Testis (tissue), 2 donors: ENCODE measurements around the gene SYNPR.

Experiments used
- POLR2A ChIP-seq: fragments of 450-650 bp; IDR thresholded peaks from one replicate; pipeline ENCODE4 v1.6.1; 2017; ENCODE audit warnings: antibody characterized with exemption, mild to moderate bottlenecking, moderate library complexity
- TF ChIP-seq, protein P1 (sequence below), 3 experiments: fragments of 450-650 bp in 2 of 3; fragments of 200-600 bp in 1 of 3; sonication (generic) in 1 of 3; IDR thresholded peaks; one replicate each; pipeline ENCODE4 v1.5.1; 2016 to 2019; ENCODE audit warnings: antibody characterized with exemption in 3 of 3, mild to moderate bottlenecking in 2 of 3, moderate library complexity in 1 of 3

DNA sequence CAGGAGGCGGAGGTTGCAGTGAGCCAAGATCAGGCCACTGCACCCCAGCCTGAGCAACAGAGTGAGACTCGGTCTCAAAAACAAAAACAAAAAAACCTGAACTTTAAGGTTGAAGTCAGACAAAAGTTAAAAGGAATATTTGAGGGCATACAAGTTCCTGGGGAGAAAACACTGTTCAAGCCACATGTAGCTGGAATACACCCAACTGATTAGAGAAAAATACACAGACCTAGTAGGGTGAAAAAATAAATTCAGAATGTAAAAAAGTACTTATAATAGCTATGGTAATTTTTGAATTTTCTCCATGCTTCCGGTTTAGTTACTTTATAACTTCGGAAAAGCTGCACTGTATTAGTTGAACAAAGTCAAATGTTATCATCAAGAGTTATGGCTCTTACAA lies 331.7 kb downstream of the SYNPR start:
- TF ChIP-seq, protein P1, sequence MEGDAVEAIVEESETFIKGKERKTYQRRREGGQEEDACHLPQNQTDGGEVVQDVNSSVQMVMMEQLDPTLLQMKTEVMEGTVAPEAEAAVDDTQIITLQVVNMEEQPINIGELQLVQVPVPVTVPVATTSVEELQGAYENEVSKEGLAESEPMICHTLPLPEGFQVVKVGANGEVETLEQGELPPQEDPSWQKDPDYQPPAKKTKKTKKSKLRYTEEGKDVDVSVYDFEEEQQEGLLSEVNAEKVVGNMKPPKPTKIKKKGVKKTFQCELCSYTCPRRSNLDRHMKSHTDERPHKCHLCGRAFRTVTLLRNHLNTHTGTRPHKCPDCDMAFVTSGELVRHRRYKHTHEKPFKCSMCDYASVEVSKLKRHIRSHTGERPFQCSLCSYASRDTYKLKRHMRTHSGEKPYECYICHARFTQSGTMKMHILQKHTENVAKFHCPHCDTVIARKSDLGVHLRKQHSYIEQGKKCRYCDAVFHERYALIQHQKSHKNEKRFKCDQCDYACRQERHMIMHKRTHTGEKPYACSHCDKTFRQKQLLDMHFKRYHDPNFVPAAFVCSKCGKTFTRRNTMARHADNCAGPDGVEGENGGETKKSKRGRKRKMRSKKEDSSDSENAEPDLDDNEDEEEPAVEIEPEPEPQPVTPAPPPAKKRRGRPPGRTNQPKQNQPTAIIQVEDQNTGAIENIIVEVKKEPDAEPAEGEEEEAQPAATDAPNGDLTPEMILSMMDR (IDR thresholded peaks at IDR 0.05): no peak
- no peak for TF ChIP-seq POLR2A
